Measurements from ENCODE around the gene SLC6A18. TPM values are rescaled to one million over a fixed set of nuclear protein-coding genes. Genes with fewer than 3 reads are reported as not detected.

Gene SLC6A18
- total and polyA plus RNA-seq, 2 donors (not counting 1 experiment from before 2014, with no cell fraction given) = not detected

DNA sequence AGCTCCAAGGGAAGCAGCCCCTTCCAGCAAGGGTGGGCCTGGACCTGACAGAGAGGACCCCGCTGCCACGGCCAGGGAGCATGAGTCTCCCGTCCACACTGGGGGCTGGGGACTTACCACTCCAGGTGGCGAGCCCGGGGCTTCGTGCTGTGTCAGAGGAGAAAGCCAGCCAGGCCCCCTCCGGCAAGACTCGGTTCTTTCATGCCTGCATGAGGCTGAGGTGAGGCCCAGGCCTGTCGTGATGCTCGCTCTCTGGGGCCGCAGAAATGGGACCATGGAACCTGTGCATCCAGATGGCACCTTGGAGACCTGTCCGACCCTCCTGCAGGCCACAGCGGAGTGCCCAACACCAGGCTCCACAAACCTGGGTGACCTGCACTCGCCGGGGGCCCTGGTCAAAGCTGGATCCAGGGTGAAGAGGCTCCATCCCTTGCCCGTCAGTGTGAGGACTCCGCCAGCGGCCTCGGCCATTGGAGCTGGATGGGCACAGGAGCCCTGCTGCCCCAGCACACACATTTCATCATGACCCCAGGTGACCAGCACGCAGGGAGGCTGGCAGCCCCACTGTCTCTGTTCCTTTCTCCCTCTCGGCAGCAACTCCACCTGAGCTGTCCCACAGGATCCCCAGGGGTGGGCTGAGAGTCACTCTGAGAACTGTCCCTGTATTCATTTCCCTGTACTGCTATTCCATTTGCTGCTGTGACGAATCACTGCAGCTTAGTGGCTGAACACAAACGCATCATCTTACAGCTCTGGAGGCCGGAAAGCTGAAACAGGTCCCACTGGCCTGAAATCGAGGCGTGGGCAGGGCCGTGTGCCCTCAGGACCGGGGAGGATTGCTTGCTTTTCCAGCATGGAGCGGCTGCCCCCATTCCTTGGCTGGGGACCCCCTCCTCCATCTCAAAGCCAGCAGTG lies 24.4 kb downstream of the SLC6A18 start:
- Histone ChIP-seq H3K4me3 (replicated peaks in 1 of 4; ENCODE audit: control extremely low read depth in 1 of 4, insufficient read depth in 1 of 4, low read depth in 3 of 4, low read length in 4 of 4) (no peak overlapping the region), H3K9me3 (ENCODE audit: control insufficient read depth, insufficient read depth, low read depth, low read length) (no peaks in the 10 kb centered on the region), H3K79me2 (ENCODE audit: control insufficient read depth, insufficient read depth, low read length) (no peaks in the 10 kb centered on the region), H3K36me3 (ENCODE audit: control insufficient read depth, insufficient read depth, low read length) (no peaks in the 10 kb centered on the region), H3K4me1 (ENCODE audit: control insufficient read depth, extremely low read depth, insufficient read depth, low read length) (no peaks in the 10 kb centered on the region), H3K9ac (ENCODE audit: insufficient read depth, low read length) (no peak overlapping the region), H3K27me3 (ENCODE audit: control insufficient read depth, insufficient read depth, low read length) (no peaks in the 10 kb centered on the region), H2AFZ (ENCODE audit: low read length) (no peak overlapping the region), H3K4me2 (ENCODE audit: extremely low read depth, insufficient read depth, low read length) (no peak overlapping the region), H4K20me1 (ENCODE audit: control insufficient read depth, extremely low read depth, insufficient read depth, low read length) (no peaks in the 10 kb centered on the region), H3K27ac (ENCODE audit: insufficient read depth, low read length) (no peak overlapping the region)
- DNase-seq (ENCODE audit: low read depth in 2 of 2) = no peak
- TF ChIP-seq EZH2 (IDR thresholded peaks at IDR 0.05; ENCODE audit: low read length, missing control alignments) = no peak
- TF ChIP-seq, protein P1, sequence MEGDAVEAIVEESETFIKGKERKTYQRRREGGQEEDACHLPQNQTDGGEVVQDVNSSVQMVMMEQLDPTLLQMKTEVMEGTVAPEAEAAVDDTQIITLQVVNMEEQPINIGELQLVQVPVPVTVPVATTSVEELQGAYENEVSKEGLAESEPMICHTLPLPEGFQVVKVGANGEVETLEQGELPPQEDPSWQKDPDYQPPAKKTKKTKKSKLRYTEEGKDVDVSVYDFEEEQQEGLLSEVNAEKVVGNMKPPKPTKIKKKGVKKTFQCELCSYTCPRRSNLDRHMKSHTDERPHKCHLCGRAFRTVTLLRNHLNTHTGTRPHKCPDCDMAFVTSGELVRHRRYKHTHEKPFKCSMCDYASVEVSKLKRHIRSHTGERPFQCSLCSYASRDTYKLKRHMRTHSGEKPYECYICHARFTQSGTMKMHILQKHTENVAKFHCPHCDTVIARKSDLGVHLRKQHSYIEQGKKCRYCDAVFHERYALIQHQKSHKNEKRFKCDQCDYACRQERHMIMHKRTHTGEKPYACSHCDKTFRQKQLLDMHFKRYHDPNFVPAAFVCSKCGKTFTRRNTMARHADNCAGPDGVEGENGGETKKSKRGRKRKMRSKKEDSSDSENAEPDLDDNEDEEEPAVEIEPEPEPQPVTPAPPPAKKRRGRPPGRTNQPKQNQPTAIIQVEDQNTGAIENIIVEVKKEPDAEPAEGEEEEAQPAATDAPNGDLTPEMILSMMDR (conservative IDR thresholded peaks at IDR 0.05 in 1 of 2, IDR thresholded peaks at IDR 0.05 in 1 of 2; ENCODE audit: low read depth in 1 of 2, low read length in 2 of 2) = no peak

DNA sequence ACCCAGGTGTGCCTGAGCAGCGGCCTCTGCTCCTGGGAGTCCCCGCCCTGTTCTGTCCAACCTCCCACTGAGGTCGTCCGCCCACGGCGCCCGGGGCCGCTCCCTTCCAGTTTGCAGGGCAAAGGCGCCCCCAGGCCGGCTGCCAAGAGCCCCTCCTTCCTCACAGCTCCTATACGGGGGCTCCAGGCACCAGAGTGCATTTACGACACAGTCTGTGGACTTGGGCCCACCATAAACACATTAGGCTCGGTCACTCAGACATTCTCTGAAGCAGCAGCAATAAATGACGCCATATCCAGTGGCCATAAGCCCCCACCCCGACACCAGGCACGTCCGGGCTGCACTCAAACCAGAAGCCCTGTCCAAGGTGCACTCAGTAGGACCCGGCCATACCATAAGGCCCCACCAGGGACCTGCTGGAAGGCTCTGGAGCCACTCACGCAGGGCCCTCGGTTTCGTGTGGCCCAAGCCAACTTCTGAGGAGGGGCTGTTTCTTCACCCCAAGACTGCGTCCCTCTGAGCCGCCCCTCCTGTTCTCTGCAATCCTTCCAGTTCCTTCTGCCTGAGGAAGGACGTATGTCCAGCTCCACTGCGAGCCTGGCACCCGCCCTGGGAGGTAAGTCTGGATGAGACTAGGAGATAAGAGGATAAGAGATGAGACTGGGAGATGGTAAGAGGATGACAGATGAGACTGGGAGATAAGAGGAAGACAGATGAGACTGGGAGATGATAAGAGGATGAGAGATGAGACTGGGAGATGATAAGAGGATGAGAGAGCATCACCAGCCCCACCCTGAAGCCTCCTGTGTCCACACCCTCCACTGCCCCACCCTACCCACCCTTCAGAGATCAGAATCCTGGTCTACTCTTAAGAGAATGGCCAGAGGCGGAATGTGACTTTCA lies 26.7 kb downstream of the SLC6A18 start:
- Histone ChIP-seq H3K4me2 (ENCODE audit: extremely low read depth, insufficient read depth, low read length) (no peak overlapping the region), H3K4me3 (replicated peaks in 1 of 4; ENCODE audit: control extremely low read depth in 1 of 4, insufficient read depth in 1 of 4, low read depth in 3 of 4, low read length in 4 of 4) (no peak overlapping the region), H3K4me1 (ENCODE audit: control insufficient read depth, extremely low read depth, insufficient read depth, low read length) (no peaks in the 10 kb centered on the region), H3K36me3 (ENCODE audit: control insufficient read depth, insufficient read depth, low read length) (no peaks in the 10 kb centered on the region), H3K79me2 (ENCODE audit: control insufficient read depth, insufficient read depth, low read length) (no peaks in the 10 kb centered on the region), H2AFZ (ENCODE audit: low read length) (no peak overlapping the region), H3K27ac (ENCODE audit: insufficient read depth, low read length) (no peak overlapping the region), H3K9me3 (ENCODE audit: control insufficient read depth, insufficient read depth, low read depth, low read length) (no peaks in the 10 kb centered on the region), H3K9ac (ENCODE audit: insufficient read depth, low read length) (no peak overlapping the region), H4K20me1 (ENCODE audit: control insufficient read depth, extremely low read depth, insufficient read depth, low read length) (no peaks in the 10 kb centered on the region), H3K27me3 (ENCODE audit: control insufficient read depth, insufficient read depth, low read length) (no peaks in the 10 kb centered on the region)
- DNase-seq (ENCODE audit: low read depth in 2 of 2) = no peak
- TF ChIP-seq EZH2 (IDR thresholded peaks at IDR 0.05; ENCODE audit: low read length, missing control alignments) = no peak
- TF ChIP-seq, protein P1 (conservative IDR thresholded peaks at IDR 0.05 in 1 of 2, IDR thresholded peaks at IDR 0.05 in 1 of 2; ENCODE audit: low read depth in 1 of 2, low read length in 2 of 2) = no peak

DNA sequence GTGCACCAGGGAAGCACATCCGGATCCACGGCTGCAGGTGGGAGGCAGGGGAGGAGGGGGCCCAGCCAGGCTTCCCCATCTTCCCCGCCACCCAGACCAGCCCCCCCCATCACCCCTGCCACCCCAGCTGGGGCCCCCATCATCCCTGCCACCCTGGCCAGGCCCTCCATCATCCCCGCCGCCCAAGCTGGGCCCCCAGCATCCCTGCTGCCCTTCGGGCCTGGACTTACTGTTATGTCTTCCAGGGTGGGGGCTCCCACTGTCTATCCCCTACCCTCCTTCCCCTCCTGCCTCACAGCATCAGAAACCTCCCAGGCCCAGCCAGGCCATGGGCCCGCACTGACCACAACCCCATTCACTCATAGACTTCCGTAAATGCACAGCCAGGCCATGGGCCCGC lies 27.5 kb downstream of the SLC6A18 start:
- Histone ChIP-seq H3K4me1 (ENCODE audit: control insufficient read depth, extremely low read depth, insufficient read depth, low read length) (no peaks in the 10 kb centered on the region), H3K27me3 (ENCODE audit: control insufficient read depth, insufficient read depth, low read length) (no peaks in the 10 kb centered on the region), H3K4me2 (ENCODE audit: extremely low read depth, insufficient read depth, low read length) (no peak overlapping the region), H2AFZ (ENCODE audit: low read length) (no peak overlapping the region), H3K9ac (ENCODE audit: insufficient read depth, low read length) (no peak overlapping the region), H3K36me3 (ENCODE audit: control insufficient read depth, insufficient read depth, low read length) (no peaks in the 10 kb centered on the region), H3K4me3 (replicated peaks in 1 of 4; ENCODE audit: control extremely low read depth in 1 of 4, insufficient read depth in 1 of 4, low read depth in 3 of 4, low read length in 4 of 4) (no peak overlapping the region), H4K20me1 (ENCODE audit: control insufficient read depth, extremely low read depth, insufficient read depth, low read length) (no peaks in the 10 kb centered on the region), H3K27ac (ENCODE audit: insufficient read depth, low read length) (no peak overlapping the region), H3K9me3 (ENCODE audit: control insufficient read depth, insufficient read depth, low read depth, low read length) (no peaks in the 10 kb centered on the region), H3K79me2 (ENCODE audit: control insufficient read depth, insufficient read depth, low read length) (no peaks in the 10 kb centered on the region)
- TF ChIP-seq EZH2 (IDR thresholded peaks at IDR 0.05; ENCODE audit: low read length, missing control alignments) = no peak
- TF ChIP-seq, protein P1 (conservative IDR thresholded peaks at IDR 0.05 in 1 of 2, IDR thresholded peaks at IDR 0.05 in 1 of 2; ENCODE audit: low read depth in 1 of 2, low read length in 2 of 2) = no peak
- DNase-seq (ENCODE audit: low read depth in 2 of 2) = no peak

All from fibroblast of lung (primary cell).